HG02759 (cell line): ENCODE data around the gene PML.
"Not testable (repeated sequence)": the region's sequence is repeated elsewhere in the genome, so short reads cannot be mapped to it uniquely, and the experiment has no call there.

Experiments used
- ATAC-seq: cut with Tn5 transposase; IDR thresholded peaks from one replicate; pipeline ENCODE4 v1.9.1; 2021; ENCODE audit warnings: mild to moderate bottlenecking, moderate library complexity; ENCODE audit not compliant: unreplicated experiment

Gene PML

GRCh38 chr15:74037171-74038117, 42.9 kb downstream of the PML start:
- ATAC-seq: no peak

GRCh38 chr15:74038707-74039655, 44.5 kb downstream of the PML start:
- ATAC-seq: no peak

- ATAC-seq: no peak
Observed at GRCh38 chr15:74039656-74040010, 45.1 kb downstream of the PML start.

- ATAC-seq: no peak
Observed at GRCh38 chr15:74040109-74040850, 45.8 kb downstream of the PML start.

GRCh38 chr15:74041311-74041756, 46.8 kb downstream of the PML start:
- ATAC-seq: no peak

- ATAC-seq: no peak
Observed at GRCh38 chr15:74041777-74042435, 47.4 kb downstream of the PML start.

- no peak for ATAC-seq
Observed at GRCh38 chr15:74042603-74043424, 48.3 kb downstream of the PML start.

- ATAC-seq: no peak
Observed at GRCh38 chr15:74043425-74044266, 49.1 kb downstream of the PML start.

GRCh38 chr15:74044267-74045110, 50.0 kb downstream of the PML start:
- ATAC-seq: no peak

GRCh38 chr15:74045184-74045583, 50.7 kb downstream of the PML start:
- ATAC-seq: no peak

GRCh38 chr15:74045636-74046274, 51.2 kb downstream of the PML start:
- ATAC-seq: no peak

GRCh38 chr15:74046275-74046674, 51.8 kb downstream of the PML start:
- no peak for ATAC-seq

- ATAC-seq: no peak
Observed at GRCh38 chr15:74050127-74050526, 55.6 kb downstream of the PML start.

- no peak for ATAC-seq
Observed at GRCh38 chr15:74050556-74051234, 56.2 kb downstream of the PML start.

GRCh38 chr15:74052271-74053260, 58.0 kb downstream of the PML start:
- ATAC-seq: not testable (repeated sequence)
